ENCODE measurements around the gene DCUN1D4. TPM values are rescaled to one million over a fixed set of nuclear protein-coding genes. Genes with fewer than 3 reads are reported as not detected.
A peak's percentile ranks its signal among the peaks of the same experiment; 100 is the strongest.

Gene DCUN1D4
- total and polyA plus RNA-seq, 4 donors = 15.2 to 33.9 (median 21.8) TPM

- 79% methylated on average over 6 of the region's 6 CpGs for WGBS
These were observed 100.3 kb downstream of the DCUN1D4 start for GRCh38 chr4:51943221-51943620.

GRCh38 chr4:51958199-51958968 lies 115.4 kb downstream of the DCUN1D4 start:
- WGBS = 57% methylated on average over 2 of the region's 2 CpGs
- no peaks in the 10 kb centered on the region for H3K9me3 ChIP-seq (ENCODE audit: control insufficient read depth in 4 of 4, low read length in 3 of 4)
- H3K27ac ChIP-seq (ENCODE audit: low read depth in 1 of 2, low read length in 2 of 2) = no peak overlapping the region
- no peak overlapping the region for H3K4me3 ChIP-seq (ENCODE audit: low read depth in 1 of 3, low read length in 3 of 3)
- no peak overlapping the region for H3K9ac ChIP-seq (ENCODE audit: low read depth in 1 of 2, low read length in 2 of 2)
- H3K4me1 ChIP-seq (ENCODE audit: control insufficient read depth in 4 of 4, insufficient read depth in 4 of 4, low read length in 3 of 4) = peaks cover 2 to 12% (median 4%) of the 10 kb centered on the region in 4 donors
- H3K36me3 ChIP-seq (ENCODE audit: control insufficient read depth in 4 of 4, insufficient read depth in 3 of 4, low read depth in 1 of 4, low read length in 3 of 4) = no peaks in the 10 kb centered on the region
- DNase-seq (ENCODE audit: low spot score) = no peak
- no peaks in the 10 kb centered on the region for H3K27me3 ChIP-seq (ENCODE audit: control insufficient read depth in 4 of 4, insufficient read depth in 4 of 4, low read length in 3 of 4)
- no peak for TF ChIP-seq MAX (IDR thresholded peaks at IDR 0.05)
- TF ChIP-seq HNF4A (conservative IDR thresholded peaks at IDR 0.05) = peak in 1 of 2 donors; percentile 24
- TF ChIP-seq GABPA (IDR thresholded peaks at IDR 0.05 in 1 of 2, conservative IDR thresholded peaks at IDR 0.05 in 1 of 2) = no peak
- TF ChIP-seq RAD21 (IDR thresholded peaks at IDR 0.05) = no peak
- TF ChIP-seq ZBTB33 (IDR thresholded peaks at IDR 0.05) = no peak
- TF ChIP-seq RXRA (IDR thresholded peaks at IDR 0.05) = no peak

More at GRCh38 chr4:51943221-51943620, 100.3 kb downstream of the DCUN1D4 start:
- Histone ChIP-seq H3K9me3 (ENCODE audit: control insufficient read depth in 4 of 4, low read length in 3 of 4) (no peaks in the 10 kb centered on the region), H3K4me1 (ENCODE audit: control insufficient read depth in 4 of 4, insufficient read depth in 4 of 4, low read length in 3 of 4) (no peaks in the 10 kb centered on the region), H3K27ac (ENCODE audit: low read depth in 1 of 2, low read length in 2 of 2) (no peak overlapping the region), H3K27me3 (ENCODE audit: control insufficient read depth in 4 of 4, insufficient read depth in 4 of 4, low read length in 3 of 4) (no peaks in the 10 kb centered on the region), H3K36me3 (ENCODE audit: control insufficient read depth in 4 of 4, insufficient read depth in 3 of 4, low read depth in 1 of 4, low read length in 3 of 4) (no peaks in the 10 kb centered on the region), H3K9ac (ENCODE audit: low read depth in 1 of 2, low read length in 2 of 2) (no peak overlapping the region), H3K4me3 (ENCODE audit: low read depth in 1 of 3, low read length in 3 of 3) (no peak overlapping the region)
- DNase-seq (ENCODE audit: low spot score) = no peak
- TF ChIP-seq CTCF (IDR thresholded peaks at IDR 0.05; ENCODE audit: low read depth, low read length, missing input control) (no peak), REST (IDR thresholded peaks at IDR 0.05) (no peak), RXRA (IDR thresholded peaks at IDR 0.05) (no peak), HNF4A (conservative IDR thresholded peaks at IDR 0.05) (no peak), FOXA2 (IDR thresholded peaks at IDR 0.05) (no peak), ATF3 (IDR thresholded peaks at IDR 0.05) (no peak), NR2F2 (IDR thresholded peaks at IDR 0.05) (no peak), RAD21 (IDR thresholded peaks at IDR 0.05) (no peak)

Measured in liver (tissue), 9 donors.